Keratinocyte (primary cell): ENCODE results near the gene STOM. TPM values are rescaled to one million over a fixed set of nuclear protein-coding genes. Genes with fewer than 3 reads are reported as not detected.

Source experiments
- DNase-seq: peaks from one replicate; pipeline ENCODE4 v3.0.0-alpha.2; 2011; ENCODE audit warnings: low read depth, missing footprints, low spot score
- FAIRE-seq: peaks from 2 replicates; lab custom pipeline; 2011; peaks lifted over from hg19 to GRCh38; lab: Jason Lieb, UNC
- H2AFZ ChIP-seq: 2 replicates; pipeline ENCODE4 v1.6.0; 2012; ENCODE audit warnings: low read length, control low read depth, inconsistent platforms; ENCODE audit not compliant: control insufficient read depth
- H3K27ac ChIP-seq: 2 replicates; pipeline ENCODE4 v1.5.1; 2011; ENCODE audit warnings: low read length; ENCODE audit not compliant: control insufficient read depth, insufficient read depth
- H3K27me3 ChIP-seq: 3 replicates; pipeline ENCODE4 v1.6.0; 2011; ENCODE audit warnings: low read length; ENCODE audit not compliant: control insufficient read depth, insufficient read depth; ENCODE audit errors: extremely low read depth
- H3K36me3 ChIP-seq, 2 experiments: 2 replicates in 1 of 2; 3 replicates in 1 of 2; pipeline ENCODE4 v1.5.1; 2011; ENCODE audit warnings: low read length in 2 of 2, mild to moderate bottlenecking in 1 of 2; ENCODE audit not compliant: control insufficient read depth in 2 of 2, insufficient read depth in 2 of 2; ENCODE audit errors: extremely low read depth in 1 of 2
- H3K4me1 ChIP-seq: 3 replicates; pipeline ENCODE4 v1.5.1; 2011; ENCODE audit warnings: low read length; ENCODE audit not compliant: control insufficient read depth, insufficient read depth; ENCODE audit errors: extremely low read depth
- H3K4me2 ChIP-seq: 3 replicates; pipeline ENCODE4 v1.6.0; 2011; ENCODE audit warnings: low read depth, low read length; ENCODE audit not compliant: control insufficient read depth, insufficient read depth; ENCODE audit errors: extremely low read depth
- H3K4me3 ChIP-seq, 3 experiments: fragments of 200-600 bp in 1 of 3; sonication (generic) in 1 of 3; 2 replicates in 2 of 3; 3 replicates in 1 of 3; pipeline ENCODE4 v1.5.1; 2011 to 2016; ENCODE audit warnings: low read length in 3 of 3, mild to moderate bottlenecking in 3 of 3, control low read depth in 2 of 3, inconsistent platforms in 1 of 3, low read depth in 1 of 3, mixed read lengths in 1 of 3, mixed run types in 1 of 3, moderate library complexity in 1 of 3; ENCODE audit not compliant: control insufficient read depth in 2 of 3, insufficient read depth in 2 of 3; ENCODE audit errors: extremely low read depth in 1 of 3
- H3K79me2 ChIP-seq: 2 replicates; pipeline ENCODE4 v1.6.0; 2012; ENCODE audit warnings: low read length; ENCODE audit not compliant: control insufficient read depth, insufficient read depth
- H3K9ac ChIP-seq: 3 replicates; pipeline ENCODE4 v1.6.0; 2011; ENCODE audit warnings: low read length; ENCODE audit not compliant: control insufficient read depth, insufficient read depth; ENCODE audit errors: extremely low read depth
- H3K9me1 ChIP-seq: 3 replicates; pipeline ENCODE4 v1.6.0; 2011; ENCODE audit warnings: low read length; ENCODE audit not compliant: control insufficient read depth, insufficient read depth; ENCODE audit errors: extremely low read depth
- H3K9me3 ChIP-seq: 2 replicates; pipeline ENCODE4 v1.5.1; 2012; ENCODE audit warnings: low read depth, low read length; ENCODE audit not compliant: control insufficient read depth
- H4K20me1 ChIP-seq: 3 replicates; pipeline ENCODE4 v1.6.0; 2011; ENCODE audit warnings: low read length; ENCODE audit not compliant: control insufficient read depth, insufficient read depth; ENCODE audit errors: extremely low read depth
- EZH2 ChIP-seq: IDR thresholded peaks from one replicate; pipeline ENCODE4 v1.6.1; 2012; ENCODE audit warnings: inconsistent platforms, mild to moderate bottlenecking, low read length, moderate library complexity
- dilution Hi-C: fragments of 300-500 bp; cut with MboI; formaldehyde crosslinking; loops from one replicate; pipeline ENCODE4 v1.7.0; 2020; ENCODE audit warnings: low sequenced_read_pairs; ENCODE audit not compliant: extremely low pct_ligation_motif_present
- polyA plus RNA-seq, 5 experiments: library from polyadenylated mRNA; depleted of rRNA in 3 of 5; stranded (reverse) in 3 of 5; stranded (forward) in 1 of 5; unstranded in 1 of 5; fragments of >200 nt; gene quantifications; 1 replicate in 1 of 5; 2 replicates in 3 of 5; 3 replicates in 1 of 5; pipeline versions ENCODE4 v1.2.1 to v1.2.3, GENCODE V29; 2011 to 2012; ENCODE audit warnings: missing spikeins in 2 of 5, low read depth in 1 of 5, low replicate concordance in 1 of 5
- TF ChIP-seq, protein P1 (sequence below), 3 experiments: IDR thresholded peaks in 1 of 3; conservative IDR thresholded peaks in 1 of 3; optimal IDR thresholded peaks in 1 of 3; 2 replicates in 2 of 3; 3 replicates in 1 of 3; pipeline versions ENCODE3 to v1.5.1; 2011; ENCODE audit warnings: low read length in 3 of 3, mild to moderate bottlenecking in 3 of 3, moderate library complexity in 2 of 3, control low read depth in 1 of 3, inconsistent platforms in 1 of 3; ENCODE audit not compliant: insufficient read depth in 2 of 3; ENCODE audit errors: extremely low read depth in 1 of 3

Gene STOM
- polyA plus RNA-seq, 1 donor (not counting 4 experiments of a cell fraction or from before 2014, with no cell fraction given): 121 TPM

- H3K9me1 ChIP-seq: no peaks in the 10 kb centered on the region
- H3K27me3 ChIP-seq: no peaks in the 10 kb centered on the region
- no peak overlapping the region for H3K4me2 ChIP-seq
- H3K36me3 ChIP-seq: peaks cover 44 to 46% of the 10 kb centered on the region in 2 experiments
- peaks cover 13% of the 10 kb centered on the region for H3K4me1 ChIP-seq
- no peaks in the 10 kb centered on the region for H3K79me2 ChIP-seq
- H4K20me1 ChIP-seq: no peaks in the 10 kb centered on the region
- H2AFZ ChIP-seq: no peak overlapping the region
- TF ChIP-seq, protein P1, sequence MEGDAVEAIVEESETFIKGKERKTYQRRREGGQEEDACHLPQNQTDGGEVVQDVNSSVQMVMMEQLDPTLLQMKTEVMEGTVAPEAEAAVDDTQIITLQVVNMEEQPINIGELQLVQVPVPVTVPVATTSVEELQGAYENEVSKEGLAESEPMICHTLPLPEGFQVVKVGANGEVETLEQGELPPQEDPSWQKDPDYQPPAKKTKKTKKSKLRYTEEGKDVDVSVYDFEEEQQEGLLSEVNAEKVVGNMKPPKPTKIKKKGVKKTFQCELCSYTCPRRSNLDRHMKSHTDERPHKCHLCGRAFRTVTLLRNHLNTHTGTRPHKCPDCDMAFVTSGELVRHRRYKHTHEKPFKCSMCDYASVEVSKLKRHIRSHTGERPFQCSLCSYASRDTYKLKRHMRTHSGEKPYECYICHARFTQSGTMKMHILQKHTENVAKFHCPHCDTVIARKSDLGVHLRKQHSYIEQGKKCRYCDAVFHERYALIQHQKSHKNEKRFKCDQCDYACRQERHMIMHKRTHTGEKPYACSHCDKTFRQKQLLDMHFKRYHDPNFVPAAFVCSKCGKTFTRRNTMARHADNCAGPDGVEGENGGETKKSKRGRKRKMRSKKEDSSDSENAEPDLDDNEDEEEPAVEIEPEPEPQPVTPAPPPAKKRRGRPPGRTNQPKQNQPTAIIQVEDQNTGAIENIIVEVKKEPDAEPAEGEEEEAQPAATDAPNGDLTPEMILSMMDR (optimal IDR thresholded peaks at IDR 0.05 in 1 of 3, IDR thresholded peaks at IDR 0.05 in 1 of 3, conservative IDR thresholded peaks at IDR 0.05 in 1 of 3; ENCODE audit: extremely low read depth in 1 of 3, insufficient read depth in 2 of 3, low read length in 3 of 3): no peak
- TF ChIP-seq EZH2: no peak
- FAIRE-seq (no peak), DNase-seq (no peak)
- dilution Hi-C loops: no loop called here
- no peak overlapping the region for H3K27ac ChIP-seq
- H3K4me3 ChIP-seq: no peak overlapping the region
- no peak overlapping the region for H3K9ac ChIP-seq
- H3K9me3 ChIP-seq: no peaks in the 10 kb centered on the region
These were observed 41.0 kb downstream of the STOM start for GRCh38 chr9:121328876-121329681.

- Histone ChIP-seq H3K27me3 (no peaks in the 10 kb centered on the region), H2AFZ (no peak overlapping the region), H3K4me3 (no peak overlapping the region), H3K9me3 (no peaks in the 10 kb centered on the region), H3K9ac (no peak overlapping the region), H3K9me1 (no peaks in the 10 kb centered on the region), H3K4me2 (no peak overlapping the region), H4K20me1 (no peaks in the 10 kb centered on the region), H3K4me1 (peaks cover 13% of the 10 kb centered on the region), H3K36me3 (peaks cover 47 to 49% of the 10 kb centered on the region in 2 experiments), H3K79me2 (no peaks in the 10 kb centered on the region), H3K27ac (no peak overlapping the region)
- no peak for TF ChIP-seq EZH2
- DNase-seq (no peak), FAIRE-seq (no peak)
- dilution Hi-C loops: no loop called here
These were observed 41.6 kb downstream of the STOM start for GRCh38 chr9:121328476-121328875.
